ENCODE measurements around the gene MPRIP. TPM values are rescaled to one million over a fixed set of nuclear protein-coding genes. Genes with fewer than 3 reads are reported as not detected.

The MPRIP gene
- total RNA-seq, 1 experiment from 2014 or later: 258 TPM

DNA sequence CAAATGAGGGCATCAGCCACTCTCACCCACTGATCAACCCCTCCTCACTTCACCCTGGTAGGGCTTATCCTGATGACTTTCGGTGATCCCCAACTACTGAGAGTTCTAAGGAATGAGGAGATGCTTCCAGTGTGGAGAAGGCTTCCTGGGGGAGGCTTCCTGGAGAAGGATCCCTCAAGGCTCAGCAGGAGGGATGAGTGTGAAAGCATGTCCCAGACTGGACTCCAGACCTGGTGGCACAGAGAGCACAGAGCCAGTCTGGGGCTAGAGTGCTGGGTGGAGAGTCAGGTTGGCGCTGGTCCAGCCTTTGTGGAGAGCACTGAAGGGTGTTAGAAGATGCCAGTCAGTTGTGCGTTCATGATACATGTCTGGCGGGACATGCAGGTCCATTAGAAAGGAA lies 110.1 kb downstream of the MPRIP start:
- DNase-seq (ENCODE audit: low read depth, low spot score) (no peak), ATAC-seq (no peak)
- intact Hi-C loops (cut with micrococcal nuclease): no loop called here
- Histone ChIP-seq H3K27ac (ENCODE audit: low read depth, low read length) (peak overlapping the region; percentile 25; the same call in 1 of the 2 replicates), H3K4me1 (ENCODE audit: control insufficient read depth in 1 of 2, insufficient read depth in 2 of 2, low read length in 2 of 2) (peaks cover 2 to 29% of the 10 kb centered on the region in 2 experiments; a peak in 2 of 4 replicates), H3K4me2 (ENCODE audit: low read length) (peak overlapping the region; percentile 34; the same call in 1 of the 2 replicates), H3K9me3 (ENCODE audit: control insufficient read depth in 1 of 2, insufficient read depth in 1 of 2, low read depth in 1 of 2, low read length in 2 of 2) (no peaks in the 10 kb centered on the region), H3K79me2 (ENCODE audit: insufficient read depth, low read length) (peaks cover 3% of the 10 kb centered on the region; the same call in 1 of the 2 replicates), H3K9me2 (ENCODE audit: insufficient read depth) (no peaks in the 10 kb centered on the region), H2AFZ (ENCODE audit: low read depth, low read length, poor library complexity, severe bottlenecking) (no peak overlapping the region), H3K9ac (ENCODE audit: low read length) (no peak overlapping the region), H3K36me3 (ENCODE audit: control insufficient read depth in 1 of 2, insufficient read depth in 2 of 2, low read length in 2 of 2) (peaks cover 34 to 59% of the 10 kb centered on the region in 2 experiments), H3K4me3 (replicated peaks in 1 of 2; ENCODE audit: low read depth in 1 of 2, low read length in 2 of 2) (no peak overlapping the region), H3K27me3 (ENCODE audit: insufficient read depth, low read length) (no peaks in the 10 kb centered on the region), H4K20me1 (ENCODE audit: insufficient read depth) (no peaks in the 10 kb centered on the region; the same call in 1 of the 2 replicates)
- CTCF ChIA-PET: no interaction called here
- RAD21 ChIA-PET (ENCODE audit: low non-redundant PET in 1 of 2, low total read pairs in 2 of 2, uncharacterized antibody in 2 of 2, unreplicated experiment in 2 of 2): no interaction called here
- TF ChIP-seq, protein P1, sequence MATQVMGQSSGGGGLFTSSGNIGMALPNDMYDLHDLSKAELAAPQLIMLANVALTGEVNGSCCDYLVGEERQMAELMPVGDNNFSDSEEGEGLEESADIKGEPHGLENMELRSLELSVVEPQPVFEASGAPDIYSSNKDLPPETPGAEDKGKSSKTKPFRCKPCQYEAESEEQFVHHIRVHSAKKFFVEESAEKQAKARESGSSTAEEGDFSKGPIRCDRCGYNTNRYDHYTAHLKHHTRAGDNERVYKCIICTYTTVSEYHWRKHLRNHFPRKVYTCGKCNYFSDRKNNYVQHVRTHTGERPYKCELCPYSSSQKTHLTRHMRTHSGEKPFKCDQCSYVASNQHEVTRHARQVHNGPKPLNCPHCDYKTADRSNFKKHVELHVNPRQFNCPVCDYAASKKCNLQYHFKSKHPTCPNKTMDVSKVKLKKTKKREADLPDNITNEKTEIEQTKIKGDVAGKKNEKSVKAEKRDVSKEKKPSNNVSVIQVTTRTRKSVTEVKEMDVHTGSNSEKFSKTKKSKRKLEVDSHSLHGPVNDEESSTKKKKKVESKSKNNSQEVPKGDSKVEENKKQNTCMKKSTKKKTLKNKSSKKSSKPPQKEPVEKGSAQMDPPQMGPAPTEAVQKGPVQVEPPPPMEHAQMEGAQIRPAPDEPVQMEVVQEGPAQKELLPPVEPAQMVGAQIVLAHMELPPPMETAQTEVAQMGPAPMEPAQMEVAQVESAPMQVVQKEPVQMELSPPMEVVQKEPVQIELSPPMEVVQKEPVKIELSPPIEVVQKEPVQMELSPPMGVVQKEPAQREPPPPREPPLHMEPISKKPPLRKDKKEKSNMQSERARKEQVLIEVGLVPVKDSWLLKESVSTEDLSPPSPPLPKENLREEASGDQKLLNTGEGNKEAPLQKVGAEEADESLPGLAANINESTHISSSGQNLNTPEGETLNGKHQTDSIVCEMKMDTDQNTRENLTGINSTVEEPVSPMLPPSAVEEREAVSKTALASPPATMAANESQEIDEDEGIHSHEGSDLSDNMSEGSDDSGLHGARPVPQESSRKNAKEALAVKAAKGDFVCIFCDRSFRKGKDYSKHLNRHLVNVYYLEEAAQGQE (IDR thresholded peaks at IDR 0.05; ENCODE audit: low read depth): no peak
- TF ChIP-seq EGR1 (IDR thresholded peaks at IDR 0.05; ENCODE audit: low read depth): no peak
- POLR2A ChIA-PET: no interaction called here
- BruUV-seq (replicated peaks): no TSS peak

DNA sequence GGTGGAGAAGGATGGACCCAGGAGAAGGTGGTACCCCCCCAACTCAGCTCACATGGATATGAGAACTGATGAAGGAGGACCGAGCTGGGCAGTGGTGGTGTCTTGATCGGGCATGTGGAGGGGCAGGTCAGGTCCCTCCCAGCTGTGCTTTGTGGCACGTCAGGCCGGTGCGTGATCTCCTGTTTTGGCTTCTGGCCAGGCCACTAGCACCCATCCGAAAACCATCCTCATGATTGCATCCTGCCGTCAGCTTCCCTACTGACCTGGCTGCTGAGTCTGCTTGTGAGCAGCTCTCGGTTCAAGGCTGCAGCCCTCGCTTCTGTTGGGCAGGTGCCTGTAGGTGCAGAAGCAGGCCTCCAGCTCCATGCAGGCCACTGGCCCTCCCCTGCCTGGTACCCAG lies 110.8 kb downstream of the MPRIP start:
- no peak overlapping the region for H3K9ac ChIP-seq (ENCODE audit: low read length)
- intact Hi-C loops (cut with micrococcal nuclease): no loop called here
- H3K9me2 ChIP-seq (ENCODE audit: insufficient read depth): no peaks in the 10 kb centered on the region
- H3K4me1 ChIP-seq (ENCODE audit: control insufficient read depth in 1 of 2, insufficient read depth in 2 of 2, low read length in 2 of 2): peaks cover 2 to 29% of the 10 kb centered on the region in 2 experiments; a peak in 2 of 4 replicates
- H3K27me3 ChIP-seq (ENCODE audit: insufficient read depth, low read length): no peaks in the 10 kb centered on the region
- H3K36me3 ChIP-seq (ENCODE audit: control insufficient read depth in 1 of 2, insufficient read depth in 2 of 2, low read length in 2 of 2): peaks cover 28 to 53% of the 10 kb centered on the region in 2 experiments
- peaks cover 3% of the 10 kb centered on the region; the same call in 1 of the 2 replicates for H3K79me2 ChIP-seq (ENCODE audit: insufficient read depth, low read length)
- ChIA-PET CTCF (interaction anchor here (0.6 kb wide), 1 partner anchor 66 kb away, joined by 3 read pairs; no protein-coding TSS in a partner anchor), POLR2A (no interaction called here), RAD21 (ENCODE audit: low non-redundant PET in 1 of 2, low total read pairs in 2 of 2, uncharacterized antibody in 2 of 2, unreplicated experiment in 2 of 2) (no interaction called here)
- no peak overlapping the region for H3K4me3 ChIP-seq (replicated peaks in 1 of 2; ENCODE audit: low read depth in 1 of 2, low read length in 2 of 2)
- no peak for ATAC-seq
- H3K27ac ChIP-seq (ENCODE audit: low read depth, low read length): no peak overlapping the region
- DNase-seq (ENCODE audit: low read depth, low spot score): no peak
- BruUV-seq (replicated peaks): no TSS peak
- H3K4me2 ChIP-seq (ENCODE audit: low read length): no peak overlapping the region
- no peaks in the 10 kb centered on the region for H4K20me1 ChIP-seq (ENCODE audit: insufficient read depth)
- H3K9me3 ChIP-seq (ENCODE audit: control insufficient read depth in 1 of 2, insufficient read depth in 1 of 2, low read depth in 1 of 2, low read length in 2 of 2): no peaks in the 10 kb centered on the region
- H2AFZ ChIP-seq (ENCODE audit: low read depth, low read length, poor library complexity, severe bottlenecking): no peak overlapping the region
- TF ChIP-seq, protein P2, sequence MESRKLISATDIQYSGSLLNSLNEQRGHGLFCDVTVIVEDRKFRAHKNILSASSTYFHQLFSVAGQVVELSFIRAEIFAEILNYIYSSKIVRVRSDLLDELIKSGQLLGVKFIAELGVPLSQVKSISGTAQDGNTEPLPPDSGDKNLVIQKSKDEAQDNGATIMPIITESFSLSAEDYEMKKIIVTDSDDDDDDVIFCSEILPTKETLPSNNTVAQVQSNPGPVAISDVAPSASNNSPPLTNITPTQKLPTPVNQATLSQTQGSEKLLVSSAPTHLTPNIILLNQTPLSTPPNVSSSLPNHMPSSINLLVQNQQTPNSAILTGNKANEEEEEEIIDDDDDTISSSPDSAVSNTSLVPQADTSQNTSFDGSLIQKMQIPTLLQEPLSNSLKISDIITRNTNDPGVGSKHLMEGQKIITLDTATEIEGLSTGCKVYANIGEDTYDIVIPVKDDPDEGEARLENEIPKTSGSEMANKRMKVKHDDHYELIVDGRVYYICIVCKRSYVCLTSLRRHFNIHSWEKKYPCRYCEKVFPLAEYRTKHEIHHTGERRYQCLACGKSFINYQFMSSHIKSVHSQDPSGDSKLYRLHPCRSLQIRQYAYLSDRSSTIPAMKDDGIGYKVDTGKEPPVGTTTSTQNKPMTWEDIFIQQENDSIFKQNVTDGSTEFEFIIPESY (IDR thresholded peaks at IDR 0.05; ENCODE audit: extremely low read depth, insufficient replicate concordance, low read length): no peak
- TF ChIP-seq, protein P3, sequence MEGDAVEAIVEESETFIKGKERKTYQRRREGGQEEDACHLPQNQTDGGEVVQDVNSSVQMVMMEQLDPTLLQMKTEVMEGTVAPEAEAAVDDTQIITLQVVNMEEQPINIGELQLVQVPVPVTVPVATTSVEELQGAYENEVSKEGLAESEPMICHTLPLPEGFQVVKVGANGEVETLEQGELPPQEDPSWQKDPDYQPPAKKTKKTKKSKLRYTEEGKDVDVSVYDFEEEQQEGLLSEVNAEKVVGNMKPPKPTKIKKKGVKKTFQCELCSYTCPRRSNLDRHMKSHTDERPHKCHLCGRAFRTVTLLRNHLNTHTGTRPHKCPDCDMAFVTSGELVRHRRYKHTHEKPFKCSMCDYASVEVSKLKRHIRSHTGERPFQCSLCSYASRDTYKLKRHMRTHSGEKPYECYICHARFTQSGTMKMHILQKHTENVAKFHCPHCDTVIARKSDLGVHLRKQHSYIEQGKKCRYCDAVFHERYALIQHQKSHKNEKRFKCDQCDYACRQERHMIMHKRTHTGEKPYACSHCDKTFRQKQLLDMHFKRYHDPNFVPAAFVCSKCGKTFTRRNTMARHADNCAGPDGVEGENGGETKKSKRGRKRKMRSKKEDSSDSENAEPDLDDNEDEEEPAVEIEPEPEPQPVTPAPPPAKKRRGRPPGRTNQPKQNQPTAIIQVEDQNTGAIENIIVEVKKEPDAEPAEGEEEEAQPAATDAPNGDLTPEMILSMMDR (IDR thresholded peaks at IDR 0.05 in 2 of 3, conservative IDR thresholded peaks at IDR 0.05 in 1 of 3; ENCODE audit: borderline replicate concordance in 1 of 3, insufficient read depth in 1 of 3, low read depth in 2 of 3, low read length in 2 of 3): no peak
- TF ChIP-seq SRF (IDR thresholded peaks at IDR 0.05; ENCODE audit: low read depth): no peak
- TF ChIP-seq ZFX (IDR thresholded peaks at IDR 0.05): no peak
- no peak for TF ChIP-seq EGR1 (IDR thresholded peaks at IDR 0.05; ENCODE audit: low read depth)
- TF ChIP-seq JUND (IDR thresholded peaks at IDR 0.05): no peak
- no peak for TF ChIP-seq SP1 (IDR thresholded peaks at IDR 0.05; ENCODE audit: low read depth)
- TF ChIP-seq, protein P4, sequence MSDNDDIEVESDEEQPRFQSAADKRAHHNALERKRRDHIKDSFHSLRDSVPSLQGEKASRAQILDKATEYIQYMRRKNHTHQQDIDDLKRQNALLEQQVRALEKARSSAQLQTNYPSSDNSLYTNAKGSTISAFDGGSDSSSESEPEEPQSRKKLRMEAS (IDR thresholded peaks at IDR 0.05): no peak
- no peak for TF ChIP-seq TCF7L2 (IDR thresholded peaks at IDR 0.05; ENCODE audit: borderline replicate concordance, extremely low read depth, insufficient read depth, insufficient read length)
- no peak for TF ChIP-seq YY1 (IDR thresholded peaks at IDR 0.05; ENCODE audit: extremely low read depth, insufficient replicate concordance, low read depth, low read length)
- TF ChIP-seq FOSL1 (IDR thresholded peaks at IDR 0.05; ENCODE audit: low read depth): no peak
